Neural progenitor cell (in vitro differentiated cells): Measurements from ENCODE around the gene PROCR. TPM values are rescaled to one million over a fixed set of nuclear protein-coding genes. Genes with fewer than 3 reads are reported as not detected.

Source experiments
- DNase-seq: peaks from one replicate; pipeline ENCODE4 v3.0.0-alpha.2; 2016; ENCODE audit warnings: low spot score
- H2AFZ ChIP-seq: fragments of 200-600 bp; sonication (generic); replicated peaks from 2 replicates; pipeline ENCODE4 v1.6.1; 2016; ENCODE audit warnings: antibody characterized with exemption
- H3F3A ChIP-seq: fragments of 200-600 bp; sonication (generic); 2 replicates; pipeline ENCODE4 v1.6.1; 2016; ENCODE audit warnings: antibody characterized with exemption, low read depth
- H3K27ac ChIP-seq: fragments of 200-600 bp; sonication (generic); 2 replicates; pipeline ENCODE4 v1.5.1; 2016; ENCODE audit warnings: mild to moderate bottlenecking
- H3K27me3 ChIP-seq: fragments of 200-600 bp; sonication (generic); 2 replicates; pipeline ENCODE4 v1.6.1; 2016; ENCODE audit warnings: mild to moderate bottlenecking, moderate library complexity
- H3K36me3 ChIP-seq: fragments of 200-600 bp; sonication (generic); 2 replicates; pipeline ENCODE4 v1.5.1; 2016
- H3K4me1 ChIP-seq: fragments of 200-600 bp; sonication (generic); 2 replicates; pipeline ENCODE4 v1.6.1; 2016; ENCODE audit warnings: mixed run types
- H3K4me2 ChIP-seq: fragments of 200-600 bp; sonication (generic); 2 replicates; pipeline ENCODE4 v1.6.1; 2016
- H3K4me3 ChIP-seq: fragments of 200-600 bp; sonication (generic); 2 replicates; pipeline ENCODE4 v1.5.1; 2016
- H3K79me2 ChIP-seq: fragments of 200-600 bp; sonication (generic); 2 replicates; pipeline ENCODE4 v1.6.1; 2016; ENCODE audit warnings: low read depth
- H3K9ac ChIP-seq: fragments of 200-600 bp; sonication (generic); 2 replicates; pipeline ENCODE4 v1.6.1; 2016
- H3K9me3 ChIP-seq: fragments of 200-600 bp; sonication (generic); 2 replicates; pipeline ENCODE4 v1.5.1; 2016; ENCODE audit warnings: low read depth
- H4K20me1 ChIP-seq: fragments of 200-600 bp; sonication (generic); 2 replicates; pipeline ENCODE4 v1.6.1; 2016; ENCODE audit warnings: low read depth
- H3K27ac Mint-ChIP-seq: 3 replicates; pipeline ENCODE4 v1.8.0; 2021; ENCODE audit warnings: mixed read lengths
- H3K27me3 Mint-ChIP-seq: 2 replicates; pipeline ENCODE4 v1.8.0; 2022; ENCODE audit warnings: low read depth, mild to moderate bottlenecking, inconsistent platforms, moderate library complexity, mixed read lengths; ENCODE audit not compliant: insufficient read depth
- H3K36me3 Mint-ChIP-seq: 3 replicates; pipeline ENCODE4 v1.8.0; 2021; ENCODE audit warnings: mixed read lengths
- H3K4me1 Mint-ChIP-seq: 3 replicates; pipeline ENCODE4 v1.8.0; 2021; ENCODE audit warnings: mixed read lengths
- H3K4me3 Mint-ChIP-seq: 3 replicates; pipeline ENCODE4 v1.8.0; 2021; ENCODE audit warnings: mild to moderate bottlenecking, moderate library complexity, mixed read lengths
- H3K9me3 Mint-ChIP-seq: 3 replicates; pipeline ENCODE4 v1.8.0; 2020; ENCODE audit warnings: mixed read lengths
- EZH2 ChIP-seq: fragments of 200-600 bp; sonication (generic); IDR thresholded peaks from 2 replicates; pipeline ENCODE4 v1.6.1; 2017; ENCODE audit warnings: antibody characterized with exemption, mild to moderate bottlenecking, moderate library complexity
- EZH2phosphoT487 ChIP-seq: fragments of 200-600 bp; sonication (generic); IDR thresholded peaks from 2 replicates; pipeline ENCODE4 v1.6.1; 2017; ENCODE audit warnings: antibody characterized with exemption
- small RNA-seq: library from RNA; depleted of rRNA; stranded (forward); fragments of <200 nt; gene quantifications from one replicate; pipeline ENCODE3, GENCODE V24; 2015
- total RNA-seq: library from RNA; depleted of rRNA; stranded (reverse); fragments of >200 nt; gene quantifications from 2 replicates; pipeline ENCODE4 v1.2.3, GENCODE V29; 2015; ENCODE audit warnings: low replicate concordance
- TF ChIP-seq, protein P1 (sequence below): fragments of 200-600 bp; sonication (generic); IDR thresholded peaks from 2 replicates; pipeline ENCODE4 v1.5.1; 2017; ENCODE audit warnings: antibody characterized with exemption, mild to moderate bottlenecking

The PROCR gene
- total RNA-seq, 1 donor from 2014 or later = 3.1 TPM

DNA sequence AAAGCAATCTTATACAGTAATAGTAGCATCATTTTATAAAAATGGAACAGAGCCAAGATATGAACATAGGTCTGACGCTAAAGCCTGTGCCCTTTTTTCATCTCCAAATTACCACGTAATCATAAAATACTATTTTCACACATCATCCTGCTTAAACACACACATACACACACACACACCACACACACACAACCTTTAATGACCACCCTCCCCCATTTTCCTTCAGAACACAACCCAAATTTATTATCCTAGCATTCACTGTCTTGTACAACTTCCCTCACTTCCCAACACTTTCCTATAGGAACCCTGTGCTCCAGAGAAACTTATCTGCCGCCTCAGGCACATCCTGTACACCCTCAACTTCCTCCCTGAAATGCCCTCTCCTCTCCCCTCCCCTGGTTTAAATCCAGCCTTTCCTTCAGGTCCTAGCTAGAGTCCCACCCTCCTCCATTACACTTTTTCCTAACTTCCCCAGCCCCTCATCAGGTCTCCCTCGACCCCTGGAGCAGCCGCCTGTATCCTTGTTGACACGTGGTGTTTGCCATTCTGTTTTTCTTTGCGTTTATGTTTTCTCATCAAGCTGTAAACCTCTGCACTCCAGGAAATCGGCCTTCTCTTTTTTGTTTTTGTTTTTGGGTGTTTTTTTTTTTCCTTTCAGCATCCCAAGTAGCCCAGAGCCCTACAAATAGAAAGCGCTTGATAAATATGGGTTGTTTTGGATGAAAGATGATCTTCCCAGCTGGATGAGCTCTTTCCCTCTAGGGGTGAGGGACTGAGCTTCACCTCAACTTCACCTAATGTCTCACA is 53.6 kb downstream of the PROCR start:
- no peaks in the 10 kb centered on the region for H3K9me3 Mint-ChIP-seq
- H3K27me3 Mint-ChIP-seq = peaks cover 30% of the 10 kb centered on the region
- H3K4me3 Mint-ChIP-seq = peak overlapping the region; percentile 81
- Histone ChIP-seq H3K4me2 (peak overlapping the region; percentile 90), H3K4me3 (peak overlapping the region; percentile 53), H3K9ac (no peak overlapping the region), H2AFZ (no peak overlapping the region), H3K9me3 (no peaks in the 10 kb centered on the region), H3K27ac (no peak overlapping the region), H3K27me3 (peaks cover 36% of the 10 kb centered on the region), H3K79me2 (no peaks in the 10 kb centered on the region), H3K4me1 (peaks cover 8% of the 10 kb centered on the region), H3F3A (peaks cover 13% of the 10 kb centered on the region), H4K20me1 (peaks cover 11% of the 10 kb centered on the region), H3K36me3 (no peaks in the 10 kb centered on the region)
- peaks cover 4% of the 10 kb centered on the region for H3K4me1 Mint-ChIP-seq
- DNase-seq = no peak
- no peak overlapping the region for H3K27ac Mint-ChIP-seq
- H3K36me3 Mint-ChIP-seq = no peaks in the 10 kb centered on the region
- TF ChIP-seq, protein P1, sequence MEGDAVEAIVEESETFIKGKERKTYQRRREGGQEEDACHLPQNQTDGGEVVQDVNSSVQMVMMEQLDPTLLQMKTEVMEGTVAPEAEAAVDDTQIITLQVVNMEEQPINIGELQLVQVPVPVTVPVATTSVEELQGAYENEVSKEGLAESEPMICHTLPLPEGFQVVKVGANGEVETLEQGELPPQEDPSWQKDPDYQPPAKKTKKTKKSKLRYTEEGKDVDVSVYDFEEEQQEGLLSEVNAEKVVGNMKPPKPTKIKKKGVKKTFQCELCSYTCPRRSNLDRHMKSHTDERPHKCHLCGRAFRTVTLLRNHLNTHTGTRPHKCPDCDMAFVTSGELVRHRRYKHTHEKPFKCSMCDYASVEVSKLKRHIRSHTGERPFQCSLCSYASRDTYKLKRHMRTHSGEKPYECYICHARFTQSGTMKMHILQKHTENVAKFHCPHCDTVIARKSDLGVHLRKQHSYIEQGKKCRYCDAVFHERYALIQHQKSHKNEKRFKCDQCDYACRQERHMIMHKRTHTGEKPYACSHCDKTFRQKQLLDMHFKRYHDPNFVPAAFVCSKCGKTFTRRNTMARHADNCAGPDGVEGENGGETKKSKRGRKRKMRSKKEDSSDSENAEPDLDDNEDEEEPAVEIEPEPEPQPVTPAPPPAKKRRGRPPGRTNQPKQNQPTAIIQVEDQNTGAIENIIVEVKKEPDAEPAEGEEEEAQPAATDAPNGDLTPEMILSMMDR = no peak
- TF ChIP-seq EZH2 (peak; percentile 30), EZH2phosphoT487 (no peak)

DNA sequence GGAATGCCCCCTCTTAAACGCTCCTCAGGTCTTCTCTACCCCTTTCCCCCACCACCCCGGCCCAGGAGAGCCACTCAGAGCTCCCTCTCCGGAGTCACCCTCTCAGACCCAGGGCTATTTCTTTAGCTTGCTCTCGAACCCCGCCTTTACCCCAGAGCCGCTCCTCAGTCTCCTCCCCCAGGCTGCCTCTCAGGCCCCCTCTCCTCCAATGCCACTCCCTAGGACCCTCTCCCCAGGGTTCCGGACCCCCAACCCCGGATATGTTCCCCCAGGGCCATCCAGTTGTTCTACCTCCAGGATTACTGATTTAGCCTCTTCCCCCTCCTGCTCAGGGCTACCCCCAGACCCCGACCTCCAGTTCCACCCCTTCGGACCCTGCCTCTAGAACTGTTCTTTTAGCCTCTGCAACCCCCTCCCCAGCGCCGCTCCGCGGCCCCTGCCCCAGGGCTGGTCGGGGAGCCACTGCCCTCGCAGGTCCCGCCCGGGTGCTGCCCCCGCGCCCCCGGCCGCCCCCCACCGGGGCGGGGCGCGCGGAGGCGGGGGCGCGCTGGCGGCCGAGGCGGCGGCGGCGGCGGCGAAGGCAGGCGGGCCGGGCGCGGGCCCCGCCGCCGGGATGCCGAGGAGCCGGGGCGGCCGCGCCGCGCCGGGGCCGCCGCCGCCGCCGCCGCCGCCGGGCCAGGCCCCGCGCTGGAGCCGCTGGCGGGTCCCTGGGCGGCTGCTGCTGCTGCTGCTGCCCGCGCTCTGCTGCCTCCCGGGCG is 54.4 kb downstream of the PROCR start, which contains the start of gene MMP24:
MMP24 (plus strand) TSS at position 565 of the 758 bp plus-strand sequence; CDS start at position 614, 49 bp downstream.
- Histone ChIP-seq H3K36me3 (no peaks in the 10 kb centered on the region), H2AFZ (no peak within 1 kb of the TSS), H3K27ac (no peak within 1 kb of the TSS), H3K27me3 (peaks cover 36% of the 10 kb centered on the region), H3K9ac (no peak within 1 kb of the TSS), H3K9me3 (no peaks in the 10 kb centered on the region), H3K79me2 (no peaks in the 10 kb centered on the region), H3K4me2 (peak within 1 kb of the TSS; percentile 90), H3K4me3 (peak within 1 kb of the TSS; percentile 53), H4K20me1 (peaks cover 11% of the 10 kb centered on the region), H3K4me1 (peaks cover 8% of the 10 kb centered on the region), H3F3A (peaks cover 13% of the 10 kb centered on the region)
- Mint-ChIP-seq H3K4me3 (peak within 1 kb of the TSS; percentile 87), H3K9me3 (no peaks in the 10 kb centered on the region), H3K27me3 (peaks cover 27% of the 10 kb centered on the region), H3K36me3 (no peaks in the 10 kb centered on the region), H3K27ac (no peak within 1 kb of the TSS), H3K4me1 (peaks cover 4% of the 10 kb centered on the region)
- peak; percentile 43 for DNase-seq
- TF ChIP-seq EZH2 (peak; percentile 25), EZH2phosphoT487 (no peak)

Small RNAs within 50 kb of the gene (small RNA-seq; reads per million reads assigned to genes)
- gene MT1P3 (not detected), gene RNA5SP483 (not detected)

Other genes with a start within 250 kb of the PROCR start
- 63.9 and 96.4 TPM in 2 replicates for gene GSS, start 216.3 kb upstream of the PROCR start, total RNA-seq
- 0.03 TPM in 1 of 2 replicates, not detected in the other for gene MYH7B, start 216.2 kb upstream of the PROCR start, total RNA-seq
- gene TRPC4AP, start 79.3 kb upstream of the PROCR start, total RNA-seq = 73.0 and 96.4 TPM in 2 replicates
- 9.3 and 13.8 TPM in 2 replicates for gene EDEM2, start 24.7 kb upstream of the PROCR start, total RNA-seq
- gene MMP24, start 54.6 kb downstream of the PROCR start, total RNA-seq = 1.4 and 1.9 TPM in 2 replicates
- 2.9 and 12.0 TPM in 2 replicates for gene MMP24OS, start 106.0 kb downstream of the PROCR start, total RNA-seq
- gene EIF6, start 112.7 kb downstream of the PROCR start, total RNA-seq = 47.5 and 71.4 TPM in 2 replicates
- not detected in 2 replicates for gene FAM83C, start 120.4 kb downstream of the PROCR start, total RNA-seq
- 49.4 and 51.6 TPM in 2 replicates for gene UQCC1, start 239.9 kb downstream of the PROCR start, total RNA-seq